Stimulated activated CD4-positive, alpha-beta T cell treated with anti-CD3 and anti-CD28 coated beads, Interleukin-1b, Interleukin-23, amount 100 ng/mL, for 48 hours (primary cell): Measurements from ENCODE around the gene GOSR2.
"Not testable (repeated sequence)": the region's sequence is repeated elsewhere in the genome, so short reads cannot be mapped to it uniquely, and the experiment has no call there.

Source experiments
- DNase-seq: peaks from one replicate; pipeline ENCODE4 v3.0.0-alpha.2; 2020

Gene GOSR2

GRCh38 chr17:46935658-46936266, 12.8 kb downstream of the GOSR2 start:
- DNase-seq, result no peak

- peak; percentile 72 for DNase-seq
These were observed 17.9 kb downstream of the GOSR2 start for GRCh38 chr17:46940692-46941404.

GRCh38 chr17:46942441-46943217, 19.7 kb downstream of the GOSR2 start:
- peak; percentile 35 for DNase-seq

GRCh38 chr17:46943218-46943500, 20.2 kb downstream of the GOSR2 start:
- no peak for DNase-seq

- no peak for DNase-seq
These were observed 20.8 kb downstream of the GOSR2 start for GRCh38 chr17:46943501-46944393.

GRCh38 chr17:46944931-46945330, 22.0 kb downstream of the GOSR2 start:
- no peak for DNase-seq

GRCh38 chr17:46947216-46947615, 24.3 kb downstream of the GOSR2 start:
- no peak for DNase-seq

- no peak for DNase-seq
These were observed 25.6 kb downstream of the GOSR2 start for GRCh38 chr17:46948544-46948943.

- no peak for DNase-seq
These were observed 26.6 kb downstream of the GOSR2 start for GRCh38 chr17:46949291-46950174.

- DNase-seq, result no peak
These were observed 27.5 kb downstream of the GOSR2 start for GRCh38 chr17:46950342-46950996.

- no peak for DNase-seq
These were observed 28.1 kb downstream of the GOSR2 start for GRCh38 chr17:46950997-46951621.

GRCh38 chr17:46951706-46952105, 28.7 kb downstream of the GOSR2 start:
- no peak for DNase-seq

- no peak for DNase-seq
These were observed 29.2 kb downstream of the GOSR2 start for GRCh38 chr17:46952115-46952514.

- not testable (repeated sequence) for DNase-seq
These were observed 30.2 kb downstream of the GOSR2 start for GRCh38 chr17:46953191-46953590.

GRCh38 chr17:46958041-46958591, 35.2 kb downstream of the GOSR2 start:
- no peak for DNase-seq

- no peak for DNase-seq
These were observed 37.2 kb downstream of the GOSR2 start for GRCh38 chr17:46960152-46960551.

- DNase-seq, result no peak
These were observed 39.4 kb downstream of the GOSR2 start for GRCh38 chr17:46962374-46962790.

- DNase-seq, result no peak
These were observed 40.6 kb downstream of the GOSR2 start for GRCh38 chr17:46963571-46963970.

GRCh38 chr17:46964315-46965265, 41.6 kb downstream of the GOSR2 start:
- DNase-seq, result no peak
